ENCODE measurements around the gene ALDH3A2. TPM values are rescaled to one million over a fixed set of nuclear protein-coding genes. Genes with fewer than 3 reads are reported as not detected.

The ALDH3A2 gene
- total RNA-seq, 1 donor from 2014 or later = 268 TPM

GRCh38 chr17:19630661-19631060 is 17.9 kb upstream of the ALDH3A2 start:
- no peaks in the 10 kb centered on the region for H3K36me3 ChIP-seq
- no peaks in the 10 kb centered on the region for H3K4me1 ChIP-seq
- H3K4me3 ChIP-seq = no peak overlapping the region
- DNase-seq (ENCODE audit: extremely low spot score in 2 of 2) = no peak
- intact Hi-C loops (cut with DNase I) = no loop called here
- no peaks in the 10 kb centered on the region for H3K27me3 ChIP-seq
- no peak for TF ChIP-seq POLR2A (IDR thresholded peaks at IDR 0.05)
- TF ChIP-seq CTCF (IDR thresholded peaks at IDR 0.05) = no peak
- TF ChIP-seq POLR2AphosphoS5 (IDR thresholded peaks at IDR 0.05; ENCODE audit: insufficient read depth in 1 of 2, low read depth in 1 of 2) = no peak
- no peak overlapping the region for H3K27ac ChIP-seq
- no peaks in the 10 kb centered on the region for H3K9me3 ChIP-seq

- no peak for DNase-seq (ENCODE audit: extremely low spot score in 2 of 2)
- Histone ChIP-seq H3K4me1 (no peaks in the 10 kb centered on the region), H3K4me3 (no peak overlapping the region), H3K9me3 (no peaks in the 10 kb centered on the region), H3K36me3 (no peaks in the 10 kb centered on the region), H3K27ac (no peak overlapping the region), H3K27me3 (no peaks in the 10 kb centered on the region)
- no peak for TF ChIP-seq POLR2A (IDR thresholded peaks at IDR 0.05)
- TF ChIP-seq POLR2AphosphoS5 (IDR thresholded peaks at IDR 0.05; ENCODE audit: insufficient read depth in 1 of 2, low read depth in 1 of 2) = no peak
- no peak for TF ChIP-seq CTCF (IDR thresholded peaks at IDR 0.05)
- intact Hi-C loops (cut with DNase I) = no loop called here
Measured at GRCh38 chr17:19631905-19632304, 16.6 kb upstream of the ALDH3A2 start.

GRCh38 chr17:19641687-19642372 is 6.7 kb upstream of the ALDH3A2 start:
- TF ChIP-seq POLR2A (IDR thresholded peaks at IDR 0.05) (no peak), CTCF (IDR thresholded peaks at IDR 0.05) (no peak), POLR2AphosphoS5 (IDR thresholded peaks at IDR 0.05; ENCODE audit: insufficient read depth in 1 of 2, low read depth in 1 of 2) (no peak)
- H3K4me3 ChIP-seq = no peak overlapping the region
- H3K36me3 ChIP-seq = no peaks in the 10 kb centered on the region
- H3K27ac ChIP-seq = no peak overlapping the region
- H3K9me3 ChIP-seq = no peaks in the 10 kb centered on the region
- intact Hi-C loops (cut with DNase I) = loop anchor here (10.0 kb wide), 1 partner anchor 127 kb away; no protein-coding TSS in a partner anchor
- no peak for DNase-seq (ENCODE audit: extremely low spot score in 2 of 2)
- H3K27me3 ChIP-seq = no peaks in the 10 kb centered on the region
- peaks cover 10% of the 10 kb centered on the region for H3K4me1 ChIP-seq

GRCh38 chr17:19642373-19642893 is 6.1 kb upstream of the ALDH3A2 start:
- Histone ChIP-seq H3K27me3 (no peaks in the 10 kb centered on the region), H3K4me3 (no peak overlapping the region), H3K36me3 (no peaks in the 10 kb centered on the region), H3K9me3 (no peaks in the 10 kb centered on the region), H3K4me1 (peaks cover 16% of the 10 kb centered on the region), H3K27ac (no peak overlapping the region)
- TF ChIP-seq POLR2AphosphoS5 (IDR thresholded peaks at IDR 0.05; ENCODE audit: insufficient read depth in 1 of 2, low read depth in 1 of 2) (no peak), POLR2A (IDR thresholded peaks at IDR 0.05) (no peak), CTCF (IDR thresholded peaks at IDR 0.05) (no peak)
- intact Hi-C loops (cut with DNase I) = loop anchor here (10.0 kb wide), 1 partner anchor 128 kb away; no protein-coding TSS in a partner anchor
- no peak for DNase-seq (ENCODE audit: extremely low spot score in 2 of 2)
